Right ventricle myocardium inferior (tissue), 1 donor: Measurements from ENCODE around the gene GPR62. TPM values are rescaled to one million over a fixed set of nuclear protein-coding genes. Genes with fewer than 3 reads are reported as not detected.

Experiments
- ATAC-seq: fragments of 200-7000 bp; cut with Tn5 transposase; one replicate; pipeline ENCODE4 v1.9.1; 2020; ENCODE audit warnings: mild to moderate bottlenecking, moderate library complexity
- DNase-seq: peaks from one replicate; pipeline ENCODE4 v3.0.0; 2021; ENCODE audit errors: missing footprints
- intact Hi-C: fragments of 100-400 bp; cut with DNase I; formaldehyde crosslinking; loops from one replicate; pipeline ENCODE4 v1.11.0; 2022
- total RNA-seq: library from RNA; stranded (reverse); fragmentation: NEBNext Ultra II Directional; extraction: Animal tissue kit (Norgen Biotek cat#: 25700); gene quantifications from one replicate; pipeline ENCODE4 v1.2.1, GENCODE V29; 2021
- donor health status: DM: no; HTN: yes; CAD: no; lungs with severe emphysema.

Gene GPR62
- total RNA-seq, 1 donor from 2014 or later = 0.22 TPM

- DNase-seq (peak; percentile 90), ATAC-seq (peak; percentile 66)
- intact Hi-C loops = loop anchor here (1.0 to 5.0 kb wide), 2 partner anchors 143 to 341 kb away; no protein-coding TSS in a partner anchor
These were observed 46.3 kb downstream of the GPR62 start for GRCh38 chr3:52001443-52001974.

- DNase-seq = peak; percentile 25
- no peak for ATAC-seq
- intact Hi-C loops = loop anchor here (5.0 kb wide), 1 partner anchor 340 kb away; no protein-coding TSS in a partner anchor
These were observed 47.6 kb downstream of the GPR62 start for GRCh38 chr3:52002748-52003147.

- ATAC-seq = peak; percentile 76
- intact Hi-C loops = loop anchor here (1.0 to 5.0 kb wide), 3 partner anchors 51 to 338 kb away; no protein-coding TSS in a partner anchor
- DNase-seq = peak; percentile 78
These were observed 49.1 kb downstream of the GPR62 start for GRCh38 chr3:52004163-52004787.

- peak; percentile 55 for DNase-seq
- intact Hi-C loops = loop anchor here (1.0 to 5.0 kb wide), 3 partner anchors 50 to 337 kb away; no protein-coding TSS in a partner anchor
- peak; percentile 9 for ATAC-seq
These were observed 49.8 kb downstream of the GPR62 start for GRCh38 chr3:52004906-52005395.

GRCh38 chr3:52005571-52005986, 50.4 kb downstream of the GPR62 start:
- intact Hi-C loops = no loop called here
- DNase-seq (peak; percentile 64), ATAC-seq (peak; percentile 7)

GRCh38 chr3:52006017-52006819, 51.0 kb downstream of the GPR62 start:
- intact Hi-C loops = no loop called here

GRCh38 chr3:52006820-52007133, 51.6 kb downstream of the GPR62 start:
- ATAC-seq (no peak), DNase-seq (no peak)
- intact Hi-C loops = no loop called here

More at GRCh38 chr3:52006017-52006819, 51.0 kb downstream of the GPR62 start:
- no peak for ATAC-seq
- DNase-seq = peak; percentile 64

Other genes with a start within 250 kb of the GPR62 start
- gene GRM2, start 248.3 kb upstream of the GPR62 start, total RNA-seq = 0.03 TPM
- gene IQCF6, start 176.1 kb upstream of the GPR62 start, total RNA-seq = not detected
- not detected for gene IQCF2, start 93.8 kb upstream of the GPR62 start, total RNA-seq
- gene IQCF5, start 79.8 kb upstream of the GPR62 start, total RNA-seq = not detected
- gene IQCF1, start 52.0 kb upstream of the GPR62 start, total RNA-seq = not detected
- 7.7 TPM for gene RRP9, start 13.5 kb upstream of the GPR62 start, total RNA-seq
- gene PARP3, start 13.0 kb upstream of the GPR62 start, total RNA-seq = 17.6 TPM
- gene PCBP4, start 12.1 kb downstream of the GPR62 start, total RNA-seq = 79.8 TPM
- gene ABHD14B, start 18.7 kb downstream of the GPR62 start, total RNA-seq = 13.8 TPM
- gene ABHD14A, start 19.7 kb downstream of the GPR62 start, total RNA-seq = 31.5 TPM
- gene ACY1, start 28.2 kb downstream of the GPR62 start, total RNA-seq = 32.3 TPM
- gene RPL29, start 40.5 kb downstream of the GPR62 start, total RNA-seq = 677 TPM
- gene DUSP7, start 101.2 kb downstream of the GPR62 start, total RNA-seq = 25.0 TPM
- gene POC1A, start 199.0 kb downstream of the GPR62 start, total RNA-seq = 1.7 TPM
- 186 TPM for gene ALAS1, start 242.8 kb downstream of the GPR62 start, total RNA-seq